Endothelial cell (in vitro differentiated cells): ENCODE measurements around the gene TMEM183A. TPM values are rescaled to one million over a fixed set of nuclear protein-coding genes. Genes with fewer than 3 reads are reported as not detected.

ENCODE experiments used
- DNase-seq: peaks from one replicate; pipeline ENCODE4 v3.0.0; 2021; ENCODE audit warnings: low spot score
- H3K27ac Mint-ChIP-seq: one replicate; pipeline ENCODE4 v1.8.0; 2021; ENCODE audit warnings: mixed read lengths, inconsistent platforms; ENCODE audit not compliant: unreplicated experiment
- H3K27me3 Mint-ChIP-seq: one replicate; pipeline ENCODE4 v1.8.0; 2021; ENCODE audit warnings: mild to moderate bottlenecking, moderate library complexity, mixed read lengths, inconsistent platforms; ENCODE audit not compliant: unreplicated experiment
- H3K36me3 Mint-ChIP-seq: one replicate; pipeline ENCODE4 v1.8.0; 2021; ENCODE audit warnings: mild to moderate bottlenecking, low read depth, mixed read lengths, inconsistent platforms; ENCODE audit not compliant: unreplicated experiment
- H3K4me1 Mint-ChIP-seq: one replicate; pipeline ENCODE4 v1.8.0; 2021; ENCODE audit warnings: mild to moderate bottlenecking, mixed read lengths, inconsistent platforms; ENCODE audit not compliant: unreplicated experiment
- H3K4me3 Mint-ChIP-seq: one replicate; pipeline ENCODE4 v1.8.0; 2021; ENCODE audit warnings: mild to moderate bottlenecking, mixed read lengths, inconsistent platforms; ENCODE audit not compliant: unreplicated experiment
- H3K9me3 Mint-ChIP-seq: one replicate; pipeline ENCODE4 v1.8.0; 2021; ENCODE audit warnings: mixed read lengths, inconsistent platforms; ENCODE audit not compliant: unreplicated experiment
- total RNA-seq: library from RNA; stranded (reverse); fragmentation: NEBNext Ultra II Directional; extraction: Animal tissue kit (Norgen Biotek cat#: 25700); gene quantifications from one replicate; pipeline ENCODE4 v1.2.1, GENCODE V29; 2021; ENCODE audit not compliant: unreplicated experiment
- TF ChIP-seq, protein P1 (sequence below): fragments of 200-600 bp; sonication (generic); IDR thresholded peaks from one replicate; pipeline ENCODE4 v1.5.0; 2021; ENCODE audit warnings: antibody characterized with exemption; ENCODE audit not compliant: unreplicated experiment

The TMEM183A gene
- total RNA-seq, 1 donor from 2014 or later: 65.5 TPM

DNA sequence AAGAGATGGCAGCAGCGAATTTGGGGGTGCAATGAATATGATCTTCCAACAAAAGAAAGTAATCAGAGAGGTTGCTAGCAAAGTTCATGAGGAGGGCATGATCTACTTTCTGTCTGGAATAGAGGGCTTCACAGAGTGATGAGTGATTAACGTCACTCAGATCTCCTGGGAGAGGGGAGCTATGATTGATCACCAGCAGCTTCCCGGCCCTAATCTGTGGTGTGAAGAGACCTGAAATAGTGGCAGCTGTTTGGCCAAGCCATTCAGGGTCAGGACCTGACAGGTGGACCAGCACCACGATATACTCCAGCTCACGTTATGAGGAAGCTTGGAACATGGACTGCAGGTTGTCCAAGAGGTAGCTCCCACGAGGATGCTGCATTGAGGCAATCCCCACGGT, 19.9 kb upstream of the TMEM183A start:
- peaks cover 4% of the 10 kb centered on the region for H3K27me3 Mint-ChIP-seq
- H3K36me3 Mint-ChIP-seq: no peaks in the 10 kb centered on the region
- TF ChIP-seq, protein P1, sequence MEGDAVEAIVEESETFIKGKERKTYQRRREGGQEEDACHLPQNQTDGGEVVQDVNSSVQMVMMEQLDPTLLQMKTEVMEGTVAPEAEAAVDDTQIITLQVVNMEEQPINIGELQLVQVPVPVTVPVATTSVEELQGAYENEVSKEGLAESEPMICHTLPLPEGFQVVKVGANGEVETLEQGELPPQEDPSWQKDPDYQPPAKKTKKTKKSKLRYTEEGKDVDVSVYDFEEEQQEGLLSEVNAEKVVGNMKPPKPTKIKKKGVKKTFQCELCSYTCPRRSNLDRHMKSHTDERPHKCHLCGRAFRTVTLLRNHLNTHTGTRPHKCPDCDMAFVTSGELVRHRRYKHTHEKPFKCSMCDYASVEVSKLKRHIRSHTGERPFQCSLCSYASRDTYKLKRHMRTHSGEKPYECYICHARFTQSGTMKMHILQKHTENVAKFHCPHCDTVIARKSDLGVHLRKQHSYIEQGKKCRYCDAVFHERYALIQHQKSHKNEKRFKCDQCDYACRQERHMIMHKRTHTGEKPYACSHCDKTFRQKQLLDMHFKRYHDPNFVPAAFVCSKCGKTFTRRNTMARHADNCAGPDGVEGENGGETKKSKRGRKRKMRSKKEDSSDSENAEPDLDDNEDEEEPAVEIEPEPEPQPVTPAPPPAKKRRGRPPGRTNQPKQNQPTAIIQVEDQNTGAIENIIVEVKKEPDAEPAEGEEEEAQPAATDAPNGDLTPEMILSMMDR: no peak
- no peaks in the 10 kb centered on the region for H3K9me3 Mint-ChIP-seq
- no peak overlapping the region for H3K27ac Mint-ChIP-seq
- peaks cover 6% of the 10 kb centered on the region for H3K4me1 Mint-ChIP-seq
- H3K4me3 Mint-ChIP-seq: no peak overlapping the region
- no peak for DNase-seq

DNA sequence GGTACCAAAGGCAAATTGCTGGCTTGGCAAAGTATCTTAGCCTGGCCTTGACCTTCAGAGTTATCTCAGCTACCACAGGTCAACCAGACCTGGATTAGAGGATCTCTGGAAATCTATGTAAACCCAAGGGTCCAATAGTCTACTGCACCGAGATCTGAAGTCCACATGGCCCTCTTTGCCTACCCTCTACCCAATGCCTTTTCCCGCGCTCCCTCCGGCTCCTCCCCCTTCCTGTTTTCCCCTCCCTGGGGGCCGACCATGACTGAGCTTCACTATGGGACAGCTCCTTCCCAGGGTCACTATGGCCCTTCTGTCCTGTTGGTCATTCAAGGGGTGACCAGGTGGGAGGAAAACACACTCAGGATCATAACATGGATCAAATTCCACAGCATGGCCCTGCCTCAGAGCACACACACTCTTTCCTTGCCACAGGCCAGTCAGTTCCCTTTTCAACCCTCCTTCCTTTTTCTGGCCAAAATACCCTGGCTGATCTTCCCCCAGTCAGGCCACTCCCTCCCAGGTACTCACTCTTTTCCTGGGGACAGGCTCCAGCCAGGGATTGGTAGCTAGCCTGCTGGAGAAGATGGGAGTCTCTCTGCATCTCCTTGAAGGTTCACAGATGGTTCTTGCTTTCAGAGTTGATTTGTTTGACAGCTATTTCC, 19.1 kb upstream of the TMEM183A start:
- Mint-ChIP-seq H3K4me1 (peaks cover 12% of the 10 kb centered on the region), H3K9me3 (no peaks in the 10 kb centered on the region), H3K4me3 (no peak overlapping the region), H3K36me3 (no peaks in the 10 kb centered on the region), H3K27me3 (peaks cover 4% of the 10 kb centered on the region), H3K27ac (no peak overlapping the region)
- DNase-seq: no peak
- TF ChIP-seq, protein P1: no peak

DNA sequence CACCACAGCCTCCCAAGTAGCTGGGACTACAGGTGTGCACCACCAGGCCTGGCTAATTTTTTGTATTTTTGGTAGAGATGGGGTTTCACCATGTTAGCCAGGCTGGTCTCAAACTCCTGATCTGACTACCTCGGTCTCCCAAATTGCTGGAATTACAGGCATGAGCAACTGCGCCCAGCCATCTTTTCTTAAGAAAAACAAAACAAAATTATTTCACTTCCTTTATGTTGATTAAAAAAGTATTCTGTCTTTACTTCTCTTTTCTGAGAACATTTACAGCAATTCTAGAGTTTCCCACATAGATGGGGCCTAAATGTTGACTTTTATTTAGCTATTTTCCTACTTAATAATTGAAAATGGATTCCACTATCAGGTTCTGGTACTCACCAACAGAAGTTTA, 17.3 kb upstream of the TMEM183A start:
- no peak overlapping the region for H3K27ac Mint-ChIP-seq
- no peak for DNase-seq
- peaks cover 12% of the 10 kb centered on the region for H3K4me1 Mint-ChIP-seq
- H3K9me3 Mint-ChIP-seq: no peaks in the 10 kb centered on the region
- H3K27me3 Mint-ChIP-seq: peaks cover 4% of the 10 kb centered on the region
- no peak overlapping the region for H3K4me3 Mint-ChIP-seq
- TF ChIP-seq, protein P1: no peak
- H3K36me3 Mint-ChIP-seq: no peaks in the 10 kb centered on the region

DNA sequence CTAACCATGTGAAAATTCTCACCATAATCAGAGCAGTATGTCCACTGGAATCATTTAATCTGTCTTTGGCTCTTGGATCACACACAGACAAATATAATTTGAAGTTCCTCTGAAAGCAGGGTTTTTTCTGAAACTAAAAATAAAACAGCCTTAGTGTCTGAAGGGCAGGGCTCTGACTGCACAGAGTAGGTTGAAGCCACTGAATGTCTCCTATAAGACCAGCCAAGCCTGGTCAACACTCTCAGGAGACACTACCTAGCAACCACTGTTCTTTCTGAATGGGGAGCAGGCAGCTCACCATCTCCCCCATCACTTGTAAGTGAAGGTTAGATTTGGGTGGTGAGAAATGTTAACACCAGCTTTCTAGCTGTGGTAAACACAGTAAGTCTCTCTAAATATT, 16.1 kb upstream of the TMEM183A start:
- TF ChIP-seq, protein P1: no peak

DNA sequence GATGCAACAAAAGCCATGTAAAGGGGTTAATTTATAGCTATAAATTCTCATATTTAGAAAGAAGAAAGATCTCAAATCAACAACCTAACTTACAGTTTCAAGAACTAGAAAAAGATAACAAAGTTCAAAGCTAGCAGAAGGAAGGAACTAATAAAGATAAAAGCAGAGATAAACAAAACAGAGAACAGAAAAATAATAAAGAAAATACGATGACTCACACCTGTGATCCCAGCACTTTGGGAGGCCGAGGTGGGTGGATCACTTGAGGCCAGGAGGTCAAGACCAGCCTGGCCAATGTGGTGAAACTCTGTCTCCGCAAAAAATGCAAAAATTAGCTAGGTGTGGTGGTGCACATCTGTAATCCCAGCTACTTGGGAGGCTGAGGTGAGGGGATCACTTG, 12.4 kb upstream of the TMEM183A start:
- peaks cover 12% of the 10 kb centered on the region for H3K4me1 Mint-ChIP-seq
- DNase-seq: no peak
- H3K4me3 Mint-ChIP-seq: no peak overlapping the region
- TF ChIP-seq, protein P1: no peak
- peaks cover 2% of the 10 kb centered on the region for H3K27me3 Mint-ChIP-seq
- no peak overlapping the region for H3K27ac Mint-ChIP-seq
- no peaks in the 10 kb centered on the region for H3K36me3 Mint-ChIP-seq
- no peaks in the 10 kb centered on the region for H3K9me3 Mint-ChIP-seq

More for the DNA sequence above, 16.1 kb upstream of the TMEM183A start:
- peaks cover 4% of the 10 kb centered on the region for H3K27me3 Mint-ChIP-seq
- no peaks in the 10 kb centered on the region for H3K36me3 Mint-ChIP-seq
- peaks cover 12% of the 10 kb centered on the region for H3K4me1 Mint-ChIP-seq
- no peak overlapping the region for H3K4me3 Mint-ChIP-seq
- H3K9me3 Mint-ChIP-seq: no peaks in the 10 kb centered on the region
- DNase-seq: no peak
- no peak overlapping the region for H3K27ac Mint-ChIP-seq
